Measurements from ENCODE around the gene EFNB2.

GRCh38 chr13:106490569-106491321 is 44.7 kb downstream of the EFNB2 start:
- TF ChIP-seq CTCF (IDR thresholded peaks at IDR 0.05; ENCODE audit: extremely low read depth in 1 of 2, insufficient read depth in 1 of 2, low read depth in 1 of 2, low read length in 2 of 2): no peak
- TF ChIP-seq POLR2A (IDR thresholded peaks at IDR 0.05; ENCODE audit: low read depth, low read length): no peak
- no peak for TF ChIP-seq EZH2 (IDR thresholded peaks at IDR 0.05; ENCODE audit: borderline replicate concordance, low read depth, low read length, severe bottlenecking)
- TF ChIP-seq FOS (IDR thresholded peaks at IDR 0.05; ENCODE audit: borderline replicate concordance, insufficient read depth, low read length): no peak
